Neural cell (in vitro differentiated cells): ENCODE data around the gene ZAR1.

Experiments
- EP300 ChIP-seq: fragments of 450-650 bp; conservative IDR thresholded peaks from 2 replicates; pipeline ENCODE4 v1.6.1; 2014; ENCODE audit warnings: antibody characterized with exemption, mild to moderate bottlenecking, moderate library complexity; ENCODE audit not compliant: poor library complexity, severe bottlenecking
- EZH2 ChIP-seq: fragments of 200-600, 300-800 bp; shearing (Covaris generic), sonication (generic); IDR thresholded peaks from 2 replicates; pipeline ENCODE4 v1.6.1; 2014; ENCODE audit warnings: antibody characterized with exemption, low read length, borderline replicate concordance, mild to moderate bottlenecking; ENCODE audit not compliant: insufficient read depth, poor library complexity, severe bottlenecking
- MXI1 ChIP-seq: fragments of 450-650 bp; conservative IDR thresholded peaks from 2 replicates; pipeline ENCODE4 v1.6.1; 2014; ENCODE audit warnings: antibody characterized with exemption, mild to moderate bottlenecking; ENCODE audit not compliant: poor library complexity, severe bottlenecking
- RAD21 ChIP-seq: fragments of 450-650 bp; conservative IDR thresholded peaks from 2 replicates; pipeline ENCODE4 v1.6.1; 2014; ENCODE audit warnings: antibody characterized with exemption, mild to moderate bottlenecking, moderate library complexity
- TF ChIP-seq, protein P1 (sequence below): fragments of 450-650 bp; IDR thresholded peaks from 2 replicates; pipeline ENCODE4 v1.5.1; 2014; ENCODE audit warnings: antibody characterized with exemption, mild to moderate bottlenecking, moderate library complexity; ENCODE audit not compliant: poor library complexity, severe bottlenecking
- TF ChIP-seq, protein P2 (sequence below): IDR thresholded peaks from 2 replicates; pipeline ENCODE4 v1.6.1; 2012; ENCODE audit warnings: borderline replicate concordance

DNA sequence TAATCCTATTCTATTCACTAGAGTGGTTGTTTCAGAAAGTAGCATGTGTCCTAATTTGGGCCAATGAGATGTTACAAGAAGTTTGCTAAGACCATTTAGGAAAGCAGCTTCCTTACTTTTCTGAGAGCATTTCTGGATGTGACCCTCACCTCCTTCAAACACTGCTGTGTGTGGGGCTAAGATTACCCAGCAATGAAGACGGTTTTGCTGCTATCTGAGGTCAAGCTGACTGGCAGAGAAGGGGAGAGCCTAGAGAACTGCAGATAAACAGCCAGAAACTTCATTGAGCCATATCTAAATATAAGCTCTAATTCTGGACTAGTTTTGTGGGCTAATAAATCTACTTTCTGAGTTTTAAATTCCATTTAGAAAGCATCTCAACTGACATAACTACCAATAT, 36.4 kb downstream of the ZAR1 start:
- TF ChIP-seq, protein P1, sequence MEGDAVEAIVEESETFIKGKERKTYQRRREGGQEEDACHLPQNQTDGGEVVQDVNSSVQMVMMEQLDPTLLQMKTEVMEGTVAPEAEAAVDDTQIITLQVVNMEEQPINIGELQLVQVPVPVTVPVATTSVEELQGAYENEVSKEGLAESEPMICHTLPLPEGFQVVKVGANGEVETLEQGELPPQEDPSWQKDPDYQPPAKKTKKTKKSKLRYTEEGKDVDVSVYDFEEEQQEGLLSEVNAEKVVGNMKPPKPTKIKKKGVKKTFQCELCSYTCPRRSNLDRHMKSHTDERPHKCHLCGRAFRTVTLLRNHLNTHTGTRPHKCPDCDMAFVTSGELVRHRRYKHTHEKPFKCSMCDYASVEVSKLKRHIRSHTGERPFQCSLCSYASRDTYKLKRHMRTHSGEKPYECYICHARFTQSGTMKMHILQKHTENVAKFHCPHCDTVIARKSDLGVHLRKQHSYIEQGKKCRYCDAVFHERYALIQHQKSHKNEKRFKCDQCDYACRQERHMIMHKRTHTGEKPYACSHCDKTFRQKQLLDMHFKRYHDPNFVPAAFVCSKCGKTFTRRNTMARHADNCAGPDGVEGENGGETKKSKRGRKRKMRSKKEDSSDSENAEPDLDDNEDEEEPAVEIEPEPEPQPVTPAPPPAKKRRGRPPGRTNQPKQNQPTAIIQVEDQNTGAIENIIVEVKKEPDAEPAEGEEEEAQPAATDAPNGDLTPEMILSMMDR: no peak
- TF ChIP-seq EP300 (no peak), MXI1 (no peak), EZH2 (no peak), RAD21 (no peak)
- TF ChIP-seq, protein P2, sequence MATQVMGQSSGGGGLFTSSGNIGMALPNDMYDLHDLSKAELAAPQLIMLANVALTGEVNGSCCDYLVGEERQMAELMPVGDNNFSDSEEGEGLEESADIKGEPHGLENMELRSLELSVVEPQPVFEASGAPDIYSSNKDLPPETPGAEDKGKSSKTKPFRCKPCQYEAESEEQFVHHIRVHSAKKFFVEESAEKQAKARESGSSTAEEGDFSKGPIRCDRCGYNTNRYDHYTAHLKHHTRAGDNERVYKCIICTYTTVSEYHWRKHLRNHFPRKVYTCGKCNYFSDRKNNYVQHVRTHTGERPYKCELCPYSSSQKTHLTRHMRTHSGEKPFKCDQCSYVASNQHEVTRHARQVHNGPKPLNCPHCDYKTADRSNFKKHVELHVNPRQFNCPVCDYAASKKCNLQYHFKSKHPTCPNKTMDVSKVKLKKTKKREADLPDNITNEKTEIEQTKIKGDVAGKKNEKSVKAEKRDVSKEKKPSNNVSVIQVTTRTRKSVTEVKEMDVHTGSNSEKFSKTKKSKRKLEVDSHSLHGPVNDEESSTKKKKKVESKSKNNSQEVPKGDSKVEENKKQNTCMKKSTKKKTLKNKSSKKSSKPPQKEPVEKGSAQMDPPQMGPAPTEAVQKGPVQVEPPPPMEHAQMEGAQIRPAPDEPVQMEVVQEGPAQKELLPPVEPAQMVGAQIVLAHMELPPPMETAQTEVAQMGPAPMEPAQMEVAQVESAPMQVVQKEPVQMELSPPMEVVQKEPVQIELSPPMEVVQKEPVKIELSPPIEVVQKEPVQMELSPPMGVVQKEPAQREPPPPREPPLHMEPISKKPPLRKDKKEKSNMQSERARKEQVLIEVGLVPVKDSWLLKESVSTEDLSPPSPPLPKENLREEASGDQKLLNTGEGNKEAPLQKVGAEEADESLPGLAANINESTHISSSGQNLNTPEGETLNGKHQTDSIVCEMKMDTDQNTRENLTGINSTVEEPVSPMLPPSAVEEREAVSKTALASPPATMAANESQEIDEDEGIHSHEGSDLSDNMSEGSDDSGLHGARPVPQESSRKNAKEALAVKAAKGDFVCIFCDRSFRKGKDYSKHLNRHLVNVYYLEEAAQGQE: no peak
